Fibroblast of pulmonary artery (primary cell): Measurements from ENCODE around the gene ALDH1B1.

Experiments
- DNase-seq: peaks from one replicate; pipeline ENCODE4 v3.0.0-alpha.2; 2010; ENCODE audit warnings: low read depth
- H3K4me3 ChIP-seq: replicated peaks from 2 replicates; pipeline ENCODE4 v1.5.1; 2011; ENCODE audit warnings: low read depth, mild to moderate bottlenecking, control low read depth, low read length, moderate library complexity
- TF ChIP-seq, protein P1 (sequence below): IDR thresholded peaks from 2 replicates; pipeline ENCODE4 v1.5.1; 2011; ENCODE audit warnings: mild to moderate bottlenecking, control low read depth, low read length, inconsistent platforms; ENCODE audit errors: missing control alignments

The ALDH1B1 gene

GRCh38 chr9:38439291-38439915 is 46.9 kb downstream of the ALDH1B1 start:
- DNase-seq: no peak
- no peak overlapping the region for H3K4me3 ChIP-seq
- TF ChIP-seq, protein P1, sequence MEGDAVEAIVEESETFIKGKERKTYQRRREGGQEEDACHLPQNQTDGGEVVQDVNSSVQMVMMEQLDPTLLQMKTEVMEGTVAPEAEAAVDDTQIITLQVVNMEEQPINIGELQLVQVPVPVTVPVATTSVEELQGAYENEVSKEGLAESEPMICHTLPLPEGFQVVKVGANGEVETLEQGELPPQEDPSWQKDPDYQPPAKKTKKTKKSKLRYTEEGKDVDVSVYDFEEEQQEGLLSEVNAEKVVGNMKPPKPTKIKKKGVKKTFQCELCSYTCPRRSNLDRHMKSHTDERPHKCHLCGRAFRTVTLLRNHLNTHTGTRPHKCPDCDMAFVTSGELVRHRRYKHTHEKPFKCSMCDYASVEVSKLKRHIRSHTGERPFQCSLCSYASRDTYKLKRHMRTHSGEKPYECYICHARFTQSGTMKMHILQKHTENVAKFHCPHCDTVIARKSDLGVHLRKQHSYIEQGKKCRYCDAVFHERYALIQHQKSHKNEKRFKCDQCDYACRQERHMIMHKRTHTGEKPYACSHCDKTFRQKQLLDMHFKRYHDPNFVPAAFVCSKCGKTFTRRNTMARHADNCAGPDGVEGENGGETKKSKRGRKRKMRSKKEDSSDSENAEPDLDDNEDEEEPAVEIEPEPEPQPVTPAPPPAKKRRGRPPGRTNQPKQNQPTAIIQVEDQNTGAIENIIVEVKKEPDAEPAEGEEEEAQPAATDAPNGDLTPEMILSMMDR: no peak

- H3K4me3 ChIP-seq: no peak overlapping the region
- TF ChIP-seq, protein P1: no peak
- no peak for DNase-seq
These were observed 47.4 kb downstream of the ALDH1B1 start for GRCh38 chr9:38439916-38440301.

DNA sequence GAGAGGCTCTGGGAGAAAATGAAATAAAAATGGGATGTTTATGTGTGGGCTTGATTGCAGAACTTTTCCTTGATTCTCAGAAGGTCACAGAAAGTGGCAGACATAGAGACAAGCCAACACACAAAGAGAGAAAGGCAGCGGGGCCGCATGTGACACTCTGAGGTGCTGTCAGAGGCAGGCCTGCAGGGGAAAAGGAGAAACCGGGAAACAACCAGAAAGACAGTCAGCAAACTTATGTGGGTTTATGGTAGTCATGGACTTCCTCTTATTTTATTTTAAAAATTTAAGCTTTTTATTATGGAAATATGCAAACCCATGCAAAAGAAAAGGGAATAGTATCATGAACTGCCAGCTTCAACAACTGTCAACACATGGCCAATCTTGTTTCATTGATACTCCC is 48.0 kb downstream of the ALDH1B1 start:
- H3K4me3 ChIP-seq: no peak overlapping the region
- DNase-seq: no peak
- TF ChIP-seq, protein P1: no peak

DNA sequence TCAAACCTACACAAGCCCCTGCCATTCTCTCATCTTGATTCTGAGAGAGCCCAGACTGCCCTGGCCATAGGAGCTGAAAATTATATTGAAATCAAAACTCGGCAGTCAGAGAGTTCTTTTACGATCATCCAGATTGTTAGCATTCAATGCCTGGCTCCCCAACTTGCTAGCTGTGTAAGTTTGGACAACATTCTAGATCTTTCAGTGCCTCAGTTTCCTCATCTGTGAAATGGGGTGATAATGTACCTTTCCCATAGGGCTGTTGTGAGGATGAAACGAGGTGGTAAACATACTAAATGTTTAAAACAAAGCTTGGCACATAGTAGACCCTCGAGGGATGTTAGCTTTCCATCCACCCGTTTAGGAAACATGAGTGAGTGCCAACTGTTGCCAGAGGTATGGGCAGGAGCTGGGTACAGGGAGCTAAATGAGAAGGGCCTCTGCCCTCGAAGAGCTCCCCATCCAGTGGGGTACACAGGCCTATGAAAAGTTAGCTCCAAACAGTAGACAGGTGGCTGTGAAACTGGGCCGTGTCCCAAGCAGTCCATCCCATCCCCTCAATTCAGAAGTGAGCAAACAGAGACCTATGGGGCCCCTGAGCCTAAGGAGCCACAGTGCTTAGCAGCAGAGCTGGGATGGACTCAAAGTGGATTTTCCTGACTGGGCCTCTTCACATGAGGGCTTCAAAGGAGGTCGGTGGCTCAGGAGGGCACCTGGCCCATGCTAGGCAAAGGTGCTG is 49.0 kb downstream of the ALDH1B1 start:
- no peak for DNase-seq
- no peak overlapping the region for H3K4me3 ChIP-seq
- TF ChIP-seq, protein P1: no peak

DNA sequence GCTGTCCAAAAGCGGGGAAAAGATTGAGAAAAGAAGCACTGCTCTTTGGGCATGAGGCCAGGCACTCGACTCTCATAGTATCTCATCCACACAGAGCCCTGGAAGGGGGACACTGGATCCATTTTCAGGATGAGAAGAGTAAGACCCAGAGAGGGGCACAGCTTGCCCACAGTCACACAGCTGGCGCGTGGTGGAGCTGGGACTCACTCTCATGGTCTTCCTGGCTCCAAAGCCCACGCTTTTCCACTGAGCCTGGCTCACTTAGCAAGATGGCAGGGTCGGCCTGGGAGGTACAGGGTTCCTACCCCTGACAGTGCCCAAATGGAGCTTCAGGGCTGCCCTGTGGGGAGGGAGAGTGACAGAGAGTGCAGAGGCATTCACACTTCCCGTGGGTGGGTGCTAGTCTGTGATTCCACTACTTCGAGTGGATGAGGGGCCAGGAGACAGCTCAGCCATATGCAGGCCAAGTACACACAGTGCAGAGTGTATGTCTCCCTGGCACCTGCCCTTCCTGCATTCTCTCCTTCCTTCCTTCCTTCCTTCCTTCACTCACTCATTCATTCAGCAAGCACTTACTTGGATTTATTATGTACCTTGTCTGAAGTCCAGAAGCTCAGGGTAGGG is 50.1 kb downstream of the ALDH1B1 start:
- H3K4me3 ChIP-seq: no peak overlapping the region
- no peak for DNase-seq
- TF ChIP-seq, protein P1: no peak

DNA sequence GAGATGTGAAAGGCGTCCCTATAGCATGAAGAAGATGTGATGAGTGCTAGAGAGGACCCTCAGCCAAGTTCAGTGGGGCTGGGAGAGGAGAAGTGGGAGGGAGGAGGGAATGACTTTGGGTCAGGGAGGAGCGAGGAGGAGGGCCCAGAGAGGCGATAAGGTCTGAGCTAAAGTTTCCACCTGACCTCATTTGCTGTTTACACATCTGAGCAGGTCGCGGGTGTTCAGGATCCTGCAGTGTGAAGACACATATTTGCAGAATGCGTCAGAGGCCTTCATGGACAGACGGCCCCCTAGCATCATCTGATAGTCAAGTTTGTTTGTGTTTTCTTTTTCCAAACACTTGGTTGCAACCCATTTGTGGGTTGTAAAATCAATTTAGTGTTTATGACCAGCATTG is 50.7 kb downstream of the ALDH1B1 start:
- DNase-seq: peak; percentile 25
- H3K4me3 ChIP-seq: no peak overlapping the region
- TF ChIP-seq, protein P1: no peak

- TF ChIP-seq, protein P1: no peak
- H3K4me3 ChIP-seq: no peak overlapping the region
- DNase-seq: no peak
These were observed 51.1 kb downstream of the ALDH1B1 start for GRCh38 chr9:38443597-38443996.
